Stromal cell of bone marrow (primary cell): ENCODE measurements around the gene FAM163B.

Experiments used
- DNase-seq: peaks from one replicate; pipeline ENCODE4 v3.0.0-alpha.2; 2012; ENCODE audit warnings: low read depth

Gene FAM163B

GRCh38 chr9:133615606-133616188, 6.5 kb upstream of the FAM163B start:
- no peak for DNase-seq

- DNase-seq, result no peak
These were observed 6.0 kb upstream of the FAM163B start for GRCh38 chr9:133615186-133615585.

GRCh38 chr9:133614678-133615077, 5.5 kb upstream of the FAM163B start:
- DNase-seq, result no peak

GRCh38 chr9:133614056-133614455, 4.9 kb upstream of the FAM163B start:
- no peak for DNase-seq

- DNase-seq, result no peak
These were observed 4.2 kb upstream of the FAM163B start for GRCh38 chr9:133613432-133613831.

- DNase-seq, result no peak
These were observed 3.6 kb upstream of the FAM163B start for GRCh38 chr9:133612816-133613215.

- DNase-seq, result no peak
These were observed 2.9 kb upstream of the FAM163B start for GRCh38 chr9:133612051-133612450.

- no peak for DNase-seq
These were observed 1.7 kb upstream of the FAM163B start for GRCh38 chr9:133610845-133611244.

GRCh38 chr9:133608889-133609288, 300 bp downstream of the FAM163B start:
- DNase-seq, result no peak

GRCh38 chr9:133608382-133608781, 807 bp downstream of the FAM163B start:
- DNase-seq, result no peak

GRCh38 chr9:133607976-133608375, 1.2 kb downstream of the FAM163B start:
- no peak for DNase-seq

GRCh38 chr9:133607381-133607780, 1.8 kb downstream of the FAM163B start:
- DNase-seq, result no peak

GRCh38 chr9:133606708-133607025, 2.5 kb downstream of the FAM163B start:
- DNase-seq, result no peak

GRCh38 chr9:133605856-133606707, 3.1 kb downstream of the FAM163B start:
- no peak for DNase-seq

- no peak for DNase-seq
These were observed 3.7 kb downstream of the FAM163B start for GRCh38 chr9:133605446-133605845.

- DNase-seq, result no peak
These were observed 4.3 kb downstream of the FAM163B start for GRCh38 chr9:133604856-133605255.

- DNase-seq, result no peak
These were observed 5.0 kb downstream of the FAM163B start for GRCh38 chr9:133604214-133604613.

GRCh38 chr9:133603135-133603927, 5.9 kb downstream of the FAM163B start:
- no peak for DNase-seq

GRCh38 chr9:133602277-133602676, 6.9 kb downstream of the FAM163B start:
- DNase-seq, result no peak

- no peak for DNase-seq
These were observed 7.4 kb downstream of the FAM163B start for GRCh38 chr9:133601746-133602145.

GRCh38 chr9:133600739-133601138, 8.4 kb downstream of the FAM163B start:
- no peak for DNase-seq

- DNase-seq, result no peak
These were observed 9.6 kb downstream of the FAM163B start for GRCh38 chr9:133599470-133600173.
